Endometrial microvascular endothelial cells (primary cell): ENCODE results near the gene ZDHHC5. TPM values are rescaled to one million over a fixed set of nuclear protein-coding genes. Genes with fewer than 3 reads are reported as not detected.
"Not testable (repeated sequence)": the region's sequence is repeated elsewhere in the genome, so short reads cannot be mapped to it uniquely, and the experiment has no call there.

Experiments used
- in situ Hi-C: cut with HindIII; loops from 2 replicates; pipeline ENCODE4 v1.10.0; 2017; ENCODE audit warnings: low sequenced_read_pairs, low pct_unique_long_range_greater_than_20kb; ENCODE audit errors: inconsistent ontology term
- total RNA-seq: library from RNA; depleted of rRNA; stranded (reverse); fragments of >200 nt; gene quantifications from one replicate; pipeline ENCODE4 v1.2.3, GENCODE V29; 2015; ENCODE audit errors: inconsistent ontology term

The ZDHHC5 gene
- total RNA-seq, 1 donor from 2014 or later = 60.3 TPM

- in situ Hi-C loops = no loop called here
These were observed 42.0 kb downstream of the ZDHHC5 start for GRCh38 chr11:57709802-57710367.

GRCh38 chr11:57711414-57712255 lies 43.7 kb downstream of the ZDHHC5 start, which contains the start of gene MED19:
Gene MED19, minus strand, starts transcription at chr11:57712215. Its CDS starts 36 bp downstream, at chr11:57712179.
- in situ Hi-C loops = no loop called here

- in situ Hi-C loops = no loop called here
These were observed 44.6 kb downstream of the ZDHHC5 start, which contains the start of gene TMX2 for GRCh38 chr11:57712256-57713150. Gene TMX2, plus strand, starts transcription at chr11:57712593. Its CDS starts 26 bp downstream, at chr11:57712619.

GRCh38 chr11:57713835-57714234 lies 45.9 kb downstream of the ZDHHC5 start:
- in situ Hi-C loops = no loop called here

GRCh38 chr11:57716726-57717125 lies 48.8 kb downstream of the ZDHHC5 start:
- in situ Hi-C loops = not testable (repeated sequence)

- in situ Hi-C loops = no loop called here
These were observed 59.3 kb downstream of the ZDHHC5 start for GRCh38 chr11:57727185-57727584.

GRCh38 chr11:57728829-57729228 lies 60.9 kb downstream of the ZDHHC5 start:
- in situ Hi-C loops = no loop called here

- in situ Hi-C loops = no loop called here
These were observed 61.6 kb downstream of the ZDHHC5 start for GRCh38 chr11:57729479-57729878.

- in situ Hi-C loops = no loop called here
These were observed 64.7 kb downstream of the ZDHHC5 start for GRCh38 chr11:57732661-57733060.

GRCh38 chr11:57735619-57736298 lies 67.8 kb downstream of the ZDHHC5 start:
- in situ Hi-C loops = no loop called here

- in situ Hi-C loops = no loop called here
These were observed 73.5 kb downstream of the ZDHHC5 start, which contains the start of gene SELENOH for GRCh38 chr11:57741132-57742086. Gene SELENOH, plus strand, starts transcription at chr11:57741491. Its CDS starts 105 bp downstream, at chr11:57741596.

- in situ Hi-C loops = no loop called here
These were observed 74.2 kb downstream of the ZDHHC5 start for GRCh38 chr11:57742087-57742452.

- in situ Hi-C loops = no loop called here
These were observed 76.4 kb downstream of the ZDHHC5 start for GRCh38 chr11:57744357-57744756.

GRCh38 chr11:57745206-57745605 lies 77.3 kb downstream of the ZDHHC5 start:
- in situ Hi-C loops = no loop called here

GRCh38 chr11:57746920-57747319 lies 79.0 kb downstream of the ZDHHC5 start:
- in situ Hi-C loops = no loop called here
